Measurements from ENCODE around the gene ERG.

- TF ChIP-seq CTCF (IDR thresholded peaks at IDR 0.05) (no peak), POLR2A (IDR thresholded peaks at IDR 0.05) (no peak)
These were observed 99.2 kb downstream of the ERG start for GRCh38 chr21:38399103-38399502.

Data from heart left ventricle (tissue), 13 donors.